T1000 (cell line): ENCODE data around the gene SNAI3.

Experiments used
- DNase-seq: peaks from one replicate; lab custom pipeline; 2025; ENCODE audit warnings: mixed read lengths; lab: John Stamatoyannopoulos, UW

Gene SNAI3

GRCh38 chr16:88721815-88722755, 35.8 kb upstream of the SNAI3 start:
- DNase-seq: no peak

GRCh38 chr16:88721236-88721635, 34.9 kb upstream of the SNAI3 start:
- no peak for DNase-seq

- no peak for DNase-seq
Measured at GRCh38 chr16:88720396-88720970, 34.2 kb upstream of the SNAI3 start.

- no peak for DNase-seq
Measured at GRCh38 chr16:88719933-88720296, 33.6 kb upstream of the SNAI3 start.

- DNase-seq: no peak
Measured at GRCh38 chr16:88719267-88719932, 33.1 kb upstream of the SNAI3 start.

GRCh38 chr16:88718178-88718577, 31.9 kb upstream of the SNAI3 start:
- DNase-seq: no peak

GRCh38 chr16:88716601-88717001, 30.3 kb upstream of the SNAI3 start:
- DNase-seq: no peak

GRCh38 chr16:88716201-88716600, 29.9 kb upstream of the SNAI3 start:
- no peak for DNase-seq

GRCh38 chr16:88715312-88716190, 29.2 kb upstream of the SNAI3 start:
- no peak for DNase-seq

- no peak for DNase-seq
Measured at GRCh38 chr16:88714420-88715302, 28.4 kb upstream of the SNAI3 start.

GRCh38 chr16:88713568-88714419, 27.5 kb upstream of the SNAI3 start:
- no peak for DNase-seq

GRCh38 chr16:88713054-88713453, 26.7 kb upstream of the SNAI3 start:
- DNase-seq: no peak

- DNase-seq: no peak
Measured at GRCh38 chr16:88712362-88712979, 26.2 kb upstream of the SNAI3 start.

GRCh38 chr16:88711750-88712340, 25.5 kb upstream of the SNAI3 start:
- no peak for DNase-seq

GRCh38 chr16:88710556-88710955, 24.2 kb upstream of the SNAI3 start:
- DNase-seq: no peak

GRCh38 chr16:88706965-88707826, 20.9 kb upstream of the SNAI3 start:
- DNase-seq: no peak

GRCh38 chr16:88706229-88706964, 20.1 kb upstream of the SNAI3 start, which contains the start of the genes CTU2 and RNF166:
TSS of gene CTU2 (plus strand) at chr16:88706503. CDS start at chr16:88706531, 28 bp downstream.
TSS of gene RNF166 (minus strand) at chr16:88706408. CDS start at chr16:88706325, 83 bp downstream.
- peak; percentile 73 for DNase-seq
